ENCODE measurements around the gene LENEP. TPM values are rescaled to one million over a fixed set of nuclear protein-coding genes. Genes with fewer than 3 reads are reported as not detected.

Gene LENEP
- total RNA-seq, 3 donors from 2014 or later (not counting 1 experiment from before 2014, with no cell fraction given), result not detected

GRCh38 chr1:154958681-154959425 lies 34.5 kb upstream of the LENEP start:
- 97% methylated on average over 15 of the region's 16 CpGs for WGBS (ENCODE audit: insufficient coverage)
- H3K9me3 Mint-ChIP-seq, result no peaks in the 10 kb centered on the region

DNA sequence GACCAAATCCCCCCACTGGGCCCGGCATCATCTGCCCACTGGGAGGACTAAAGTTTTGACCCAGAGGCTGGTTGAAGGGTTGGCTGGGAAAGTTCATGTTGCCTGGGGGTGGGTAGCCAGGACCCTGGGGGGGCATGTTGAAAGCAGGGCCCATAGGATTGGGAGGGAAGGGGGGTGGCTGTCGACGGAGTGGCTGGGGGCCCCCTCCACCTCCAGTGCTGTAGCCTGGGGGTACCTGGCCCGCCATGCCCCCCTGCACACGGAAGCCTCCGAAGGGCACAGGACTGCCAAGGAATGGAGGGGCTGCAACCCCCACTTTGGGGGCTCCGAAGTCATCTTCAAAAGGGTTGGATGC lies 34.0 kb upstream of the LENEP start:
- no peaks in the 10 kb centered on the region for H3K9me3 Mint-ChIP-seq
- no peak for ATAC-seq
- Histone ChIP-seq H3K36me3 (ENCODE audit: control insufficient read depth, insufficient read depth, low read length) (peaks cover 25% of the 10 kb centered on the region), H3K4me1 (ENCODE audit: control insufficient read depth, insufficient read depth, low read length) (peaks cover 41% of the 10 kb centered on the region), H3K27me3 (ENCODE audit: control insufficient read depth, insufficient read depth, low read length) (no peaks in the 10 kb centered on the region), H3K4me3 (ENCODE audit: low read length) (no peak overlapping the region), H3K9me3 (ENCODE audit: control insufficient read depth, insufficient read depth, low read length) (no peaks in the 10 kb centered on the region), H3K27ac (ENCODE audit: low read length) (no peak overlapping the region)
- H3K27ac Mint-ChIP-seq, result peak overlapping the region in 1 of 2 donors; percentile 88
- no peak for TF ChIP-seq CTCF (IDR thresholded peaks at IDR 0.05)
- intact Hi-C loops (cut with micrococcal nuclease), result loop anchor here (5.0 kb wide), 1 partner anchor 93 kb away; the partner anchor contains the start of gene ADAM15
- no peak for DNase-seq
- 98% methylated on average over 7 of the region's 7 CpGs for WGBS (ENCODE audit: insufficient coverage)
- no peak overlapping the region for H3K4me3 Mint-ChIP-seq
- peaks cover 41 to 47% of the 10 kb centered on the region in 2 donors for H3K4me1 Mint-ChIP-seq
- no peaks in the 10 kb centered on the region for H3K27me3 Mint-ChIP-seq (ENCODE audit: low read depth in 2 of 2)
- no peaks in the 10 kb centered on the region for H3K36me3 Mint-ChIP-seq

More at GRCh38 chr1:154958681-154959425, 34.5 kb upstream of the LENEP start:
- Histone ChIP-seq H3K9me3 (ENCODE audit: control insufficient read depth, insufficient read depth, low read length) (no peaks in the 10 kb centered on the region), H3K27me3 (ENCODE audit: control insufficient read depth, insufficient read depth, low read length) (no peaks in the 10 kb centered on the region), H3K4me1 (ENCODE audit: control insufficient read depth, insufficient read depth, low read length) (peaks cover 46% of the 10 kb centered on the region), H3K4me3 (ENCODE audit: low read length) (no peak overlapping the region), H3K36me3 (ENCODE audit: control insufficient read depth, insufficient read depth, low read length) (peaks cover 21% of the 10 kb centered on the region), H3K27ac (ENCODE audit: low read length) (no peak overlapping the region)
- no peak for TF ChIP-seq CTCF (IDR thresholded peaks at IDR 0.05)
- H3K27ac Mint-ChIP-seq, result no peak overlapping the region
- DNase-seq (no peak), ATAC-seq (no peak)
- H3K27me3 Mint-ChIP-seq (ENCODE audit: low read depth in 2 of 2), result no peaks in the 10 kb centered on the region
- H3K4me3 Mint-ChIP-seq, result peak overlapping the region; percentile 28
- intact Hi-C loops (cut with micrococcal nuclease), result loop anchor here (5.0 kb wide), 1 partner anchor 93 kb away; the partner anchor contains the start of gene ADAM15
- peaks cover 47 to 51% of the 10 kb centered on the region in 2 donors for H3K4me1 Mint-ChIP-seq
- no peaks in the 10 kb centered on the region for H3K36me3 Mint-ChIP-seq

- Histone ChIP-seq H3K4me3 (ENCODE audit: low read length) (peak overlapping the region; percentile 65), H3K36me3 (ENCODE audit: control insufficient read depth, insufficient read depth, low read length) (peaks cover 33% of the 10 kb centered on the region), H3K27ac (ENCODE audit: low read length) (peak overlapping the region; percentile 93), H3K9me3 (ENCODE audit: control insufficient read depth, insufficient read depth, low read length) (no peaks in the 10 kb centered on the region), H3K27me3 (ENCODE audit: control insufficient read depth, insufficient read depth, low read length) (no peaks in the 10 kb centered on the region), H3K4me1 (ENCODE audit: control insufficient read depth, insufficient read depth, low read length) (peaks cover 29% of the 10 kb centered on the region)
- no peaks in the 10 kb centered on the region for H3K36me3 Mint-ChIP-seq
- H3K27me3 Mint-ChIP-seq (ENCODE audit: low read depth in 2 of 2), result no peaks in the 10 kb centered on the region
- 10% methylated on average over 8 of the region's 10 CpGs for WGBS (ENCODE audit: insufficient coverage)
- no peak for TF ChIP-seq CTCF (IDR thresholded peaks at IDR 0.05)
- DNase-seq (peak in 1 of 2 donors; percentile 41), ATAC-seq (no peak)
- peak overlapping the region; percentile 91 for H3K4me3 Mint-ChIP-seq
- peaks cover 29 to 37% of the 10 kb centered on the region in 2 donors for H3K4me1 Mint-ChIP-seq
- intact Hi-C loops (cut with micrococcal nuclease), result loop anchor here (2.0 kb wide), 1 partner anchor 38 kb away; no protein-coding TSS in a partner anchor
- peak overlapping the region; percentile 88 for H3K27ac Mint-ChIP-seq
- H3K9me3 Mint-ChIP-seq, result no peaks in the 10 kb centered on the region
Observed at GRCh38 chr1:154960446-154961136, 32.8 kb upstream of the LENEP start.

Data from natural killer cell (primary cell).